Measurements from ENCODE around the gene CACNB2. TPM values are rescaled to one million over a fixed set of nuclear protein-coding genes. Genes with fewer than 3 reads are reported as not detected.

Gene CACNB2
- total and polyA plus RNA-seq, 10 of the 15 experiments (the other 5 are each of a cell fraction or from before 2014, with no cell fraction given) = 0.62 to 8.1 (median 1.2) TPM

DNA sequence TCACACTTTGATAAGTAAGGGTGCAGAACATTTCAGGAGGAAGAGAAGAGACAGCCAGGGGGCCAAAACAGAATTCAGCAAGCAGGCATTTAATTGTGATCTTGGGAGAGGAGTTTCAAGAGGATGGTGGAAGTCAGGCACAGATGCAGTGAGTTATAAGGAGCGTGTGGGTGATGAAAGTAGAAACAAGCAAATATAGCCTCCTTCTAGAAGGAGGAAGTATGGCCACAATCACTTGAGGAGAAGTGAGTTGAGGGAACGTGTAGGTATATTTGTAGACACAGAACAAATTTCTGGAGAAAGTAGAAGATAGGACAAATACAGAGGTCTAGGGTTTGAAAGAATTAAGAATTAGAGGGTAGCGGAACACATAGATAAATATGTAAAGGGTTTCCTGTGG lies 165.8 kb downstream of the CACNB2 start:
- DNase-seq (ENCODE audit: low read depth, low spot score) = no peak
- no peaks in the 10 kb centered on the region for H3K79me2 ChIP-seq (ENCODE audit: control insufficient read depth, insufficient read depth, low read length)
- no peaks in the 10 kb centered on the region for H3K4me1 ChIP-seq (ENCODE audit: control insufficient read depth, insufficient read depth, low read length)
- BruUV-seq (replicated peaks) = no TSS peak
- H3K36me3 ChIP-seq (ENCODE audit: control insufficient read depth in 2 of 2, insufficient read depth in 2 of 2, low read length in 1 of 2) = no peaks in the 10 kb centered on the region
- ATAC-seq = no peak
- H3K4me3 ChIP-seq = no peak overlapping the region
- RAD21 ChIA-PET (ENCODE audit: unreplicated experiment) = no interaction called here
- no peaks in the 10 kb centered on the region for H3K9me3 ChIP-seq (replicated peaks; ENCODE audit: control insufficient read depth, insufficient read depth, low read length)
- H4K20me1 ChIP-seq (ENCODE audit: control insufficient read depth, insufficient read depth) = no peaks in the 10 kb centered on the region
- no peak overlapping the region for H2AFZ ChIP-seq (ENCODE audit: control insufficient read depth, low read depth, low read length)
- CTCF ChIA-PET = interaction anchor here (1.3 kb wide), 1 partner anchor 68 kb away, joined by 3 read pairs; no protein-coding TSS in a partner anchor
- H3K9ac ChIP-seq (ENCODE audit: control insufficient read depth, insufficient read depth, low read length) = no peak overlapping the region
- H3K4me2 ChIP-seq (ENCODE audit: control insufficient read depth, insufficient read depth) = no peak overlapping the region
- WGBS (ENCODE audit: insufficient coverage, insufficient replicate concordance, low lambda C conversion rate, missing lambda C conversion rate) = 17% methylated on average over 3 of the region's 3 CpGs
- POLR2A ChIA-PET = no interaction called here
- no peak overlapping the region for H3K27ac ChIP-seq (ENCODE audit: control insufficient read depth, insufficient read depth)
- SMC1A ChIA-PET (ENCODE audit: uncharacterized antibody, unreplicated experiment) = interaction anchor here (1.5 kb wide), 2 partner anchors 11 to 66 kb away, joined by 3 to 4 read pairs; no protein-coding TSS in a partner anchor
- H3K27me3 ChIP-seq (replicated peaks in 1 of 2; ENCODE audit: control insufficient read depth in 2 of 2, insufficient read depth in 2 of 2, low read length in 1 of 2) = no peaks in the 10 kb centered on the region
- intact Hi-C loops (cut with micrococcal nuclease; ENCODE audit: unreplicated experiment) (no loop called here), in situ Hi-C loops (cut with MboI) (no loop called here)
- FAIRE-seq = no peak
- TF ChIP-seq FOXK2 (IDR thresholded peaks at IDR 0.05) (no peak), PAX5 (IDR thresholded peaks at IDR 0.05; ENCODE audit: borderline replicate concordance, low read depth, low read length) (no peak), SREBF2 (IDR thresholded peaks at IDR 0.05; ENCODE audit: low read length) (no peak), PAX8 (IDR thresholded peaks at IDR 0.05) (no peak), NRF1 (conservative IDR thresholded peaks at IDR 0.05; ENCODE audit: low read depth, low read length) (no peak), BHLHE40 (IDR thresholded peaks at IDR 0.05; ENCODE audit: borderline replicate concordance in 1 of 2, low read depth in 2 of 2, low read length in 1 of 2) (no peak), NFXL1 (IDR thresholded peaks at IDR 0.05; ENCODE audit: borderline replicate concordance) (no peak), GATAD2B (conservative IDR thresholded peaks at IDR 0.05; ENCODE audit: low read depth) (no peak), SIX5 (IDR thresholded peaks at IDR 0.05; ENCODE audit: low read depth, low read length, severe bottlenecking) (no peak)
- TF ChIP-seq, protein P1, sequence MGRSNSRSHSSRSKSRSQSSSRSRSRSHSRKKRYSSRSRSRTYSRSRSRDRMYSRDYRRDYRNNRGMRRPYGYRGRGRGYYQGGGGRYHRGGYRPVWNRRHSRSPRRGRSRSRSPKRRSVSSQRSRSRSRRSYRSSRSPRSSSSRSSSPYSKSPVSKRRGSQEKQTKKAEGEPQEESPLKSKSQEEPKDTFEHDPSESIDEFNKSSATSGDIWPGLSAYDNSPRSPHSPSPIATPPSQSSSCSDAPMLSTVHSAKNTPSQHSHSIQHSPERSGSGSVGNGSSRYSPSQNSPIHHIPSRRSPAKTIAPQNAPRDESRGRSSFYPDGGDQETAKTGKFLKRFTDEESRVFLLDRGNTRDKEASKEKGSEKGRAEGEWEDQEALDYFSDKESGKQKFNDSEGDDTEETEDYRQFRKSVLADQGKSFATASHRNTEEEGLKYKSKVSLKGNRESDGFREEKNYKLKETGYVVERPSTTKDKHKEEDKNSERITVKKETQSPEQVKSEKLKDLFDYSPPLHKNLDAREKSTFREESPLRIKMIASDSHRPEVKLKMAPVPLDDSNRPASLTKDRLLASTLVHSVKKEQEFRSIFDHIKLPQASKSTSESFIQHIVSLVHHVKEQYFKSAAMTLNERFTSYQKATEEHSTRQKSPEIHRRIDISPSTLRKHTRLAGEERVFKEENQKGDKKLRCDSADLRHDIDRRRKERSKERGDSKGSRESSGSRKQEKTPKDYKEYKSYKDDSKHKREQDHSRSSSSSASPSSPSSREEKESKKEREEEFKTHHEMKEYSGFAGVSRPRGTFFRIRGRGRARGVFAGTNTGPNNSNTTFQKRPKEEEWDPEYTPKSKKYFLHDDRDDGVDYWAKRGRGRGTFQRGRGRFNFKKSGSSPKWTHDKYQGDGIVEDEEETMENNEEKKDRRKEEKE (IDR thresholded peaks at IDR 0.05) = no peak
- TF ChIP-seq, protein P2, sequence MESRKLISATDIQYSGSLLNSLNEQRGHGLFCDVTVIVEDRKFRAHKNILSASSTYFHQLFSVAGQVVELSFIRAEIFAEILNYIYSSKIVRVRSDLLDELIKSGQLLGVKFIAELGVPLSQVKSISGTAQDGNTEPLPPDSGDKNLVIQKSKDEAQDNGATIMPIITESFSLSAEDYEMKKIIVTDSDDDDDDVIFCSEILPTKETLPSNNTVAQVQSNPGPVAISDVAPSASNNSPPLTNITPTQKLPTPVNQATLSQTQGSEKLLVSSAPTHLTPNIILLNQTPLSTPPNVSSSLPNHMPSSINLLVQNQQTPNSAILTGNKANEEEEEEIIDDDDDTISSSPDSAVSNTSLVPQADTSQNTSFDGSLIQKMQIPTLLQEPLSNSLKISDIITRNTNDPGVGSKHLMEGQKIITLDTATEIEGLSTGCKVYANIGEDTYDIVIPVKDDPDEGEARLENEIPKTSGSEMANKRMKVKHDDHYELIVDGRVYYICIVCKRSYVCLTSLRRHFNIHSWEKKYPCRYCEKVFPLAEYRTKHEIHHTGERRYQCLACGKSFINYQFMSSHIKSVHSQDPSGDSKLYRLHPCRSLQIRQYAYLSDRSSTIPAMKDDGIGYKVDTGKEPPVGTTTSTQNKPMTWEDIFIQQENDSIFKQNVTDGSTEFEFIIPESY (IDR thresholded peaks at IDR 0.05) = no peak
- TF ChIP-seq, protein P3, sequence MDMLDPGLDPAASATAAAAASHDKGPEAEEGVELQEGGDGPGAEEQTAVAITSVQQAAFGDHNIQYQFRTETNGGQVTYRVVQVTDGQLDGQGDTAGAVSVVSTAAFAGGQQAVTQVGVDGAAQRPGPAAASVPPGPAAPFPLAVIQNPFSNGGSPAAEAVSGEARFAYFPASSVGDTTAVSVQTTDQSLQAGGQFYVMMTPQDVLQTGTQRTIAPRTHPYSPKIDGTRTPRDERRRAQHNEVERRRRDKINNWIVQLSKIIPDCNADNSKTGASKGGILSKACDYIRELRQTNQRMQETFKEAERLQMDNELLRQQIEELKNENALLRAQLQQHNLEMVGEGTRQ (IDR thresholded peaks at IDR 0.05; ENCODE audit: borderline replicate concordance, low read depth, low read length) = no peak
- TF ChIP-seq, protein P4, sequence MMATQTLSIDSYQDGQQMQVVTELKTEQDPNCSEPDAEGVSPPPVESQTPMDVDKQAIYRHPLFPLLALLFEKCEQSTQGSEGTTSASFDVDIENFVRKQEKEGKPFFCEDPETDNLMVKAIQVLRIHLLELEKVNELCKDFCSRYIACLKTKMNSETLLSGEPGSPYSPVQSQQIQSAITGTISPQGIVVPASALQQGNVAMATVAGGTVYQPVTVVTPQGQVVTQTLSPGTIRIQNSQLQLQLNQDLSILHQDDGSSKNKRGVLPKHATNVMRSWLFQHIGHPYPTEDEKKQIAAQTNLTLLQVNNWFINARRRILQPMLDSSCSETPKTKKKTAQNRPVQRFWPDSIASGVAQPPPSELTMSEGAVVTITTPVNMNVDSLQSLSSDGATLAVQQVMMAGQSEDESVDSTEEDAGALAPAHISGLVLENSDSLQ (IDR thresholded peaks at IDR 0.05) = no peak
- TF ChIP-seq, protein P5, sequence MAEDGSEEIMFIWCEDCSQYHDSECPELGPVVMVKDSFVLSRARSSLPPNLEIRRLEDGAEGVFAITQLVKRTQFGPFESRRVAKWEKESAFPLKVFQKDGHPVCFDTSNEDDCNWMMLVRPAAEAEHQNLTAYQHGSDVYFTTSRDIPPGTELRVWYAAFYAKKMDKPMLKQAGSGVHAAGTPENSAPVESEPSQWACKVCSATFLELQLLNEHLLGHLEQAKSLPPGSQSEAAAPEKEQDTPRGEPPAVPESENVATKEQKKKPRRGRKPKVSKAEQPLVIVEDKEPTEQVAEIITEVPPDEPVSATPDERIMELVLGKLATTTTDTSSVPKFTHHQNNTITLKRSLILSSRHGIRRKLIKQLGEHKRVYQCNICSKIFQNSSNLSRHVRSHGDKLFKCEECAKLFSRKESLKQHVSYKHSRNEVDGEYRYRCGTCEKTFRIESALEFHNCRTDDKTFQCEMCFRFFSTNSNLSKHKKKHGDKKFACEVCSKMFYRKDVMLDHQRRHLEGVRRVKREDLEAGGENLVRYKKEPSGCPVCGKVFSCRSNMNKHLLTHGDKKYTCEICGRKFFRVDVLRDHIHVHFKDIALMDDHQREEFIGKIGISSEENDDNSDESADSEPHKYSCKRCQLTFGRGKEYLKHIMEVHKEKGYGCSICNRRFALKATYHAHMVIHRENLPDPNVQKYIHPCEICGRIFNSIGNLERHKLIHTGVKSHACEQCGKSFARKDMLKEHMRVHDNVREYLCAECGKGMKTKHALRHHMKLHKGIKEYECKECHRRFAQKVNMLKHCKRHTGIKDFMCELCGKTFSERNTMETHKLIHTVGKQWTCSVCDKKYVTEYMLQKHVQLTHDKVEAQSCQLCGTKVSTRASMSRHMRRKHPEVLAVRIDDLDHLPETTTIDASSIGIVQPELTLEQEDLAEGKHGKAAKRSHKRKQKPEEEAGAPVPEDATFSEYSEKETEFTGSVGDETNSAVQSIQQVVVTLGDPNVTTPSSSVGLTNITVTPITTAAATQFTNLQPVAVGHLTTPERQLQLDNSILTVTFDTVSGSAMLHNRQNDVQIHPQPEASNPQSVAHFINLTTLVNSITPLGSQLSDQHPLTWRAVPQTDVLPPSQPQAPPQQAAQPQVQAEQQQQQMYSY (CRISPR knock-in tag; IDR thresholded peaks at IDR 0.05) = no peak

Data from GM12878 (cell line).